HG03066 (cell line): Measurements from ENCODE around the gene BICD1.
A peak's percentile ranks its signal among the peaks of the same experiment; 100 is the strongest.

Experiments used
- ATAC-seq: cut with Tn5 transposase; IDR thresholded peaks from one replicate; pipeline ENCODE4 v1.9.1; 2021; ENCODE audit warnings: low read depth; ENCODE audit not compliant: unreplicated experiment

Gene BICD1

GRCh38 chr12:32139064-32139421 is 32.4 kb downstream of the BICD1 start:
- peak; percentile 81 for ATAC-seq

- no peak for ATAC-seq
Measured at GRCh38 chr12:32140877-32141276, 34.2 kb downstream of the BICD1 start.

DNA sequence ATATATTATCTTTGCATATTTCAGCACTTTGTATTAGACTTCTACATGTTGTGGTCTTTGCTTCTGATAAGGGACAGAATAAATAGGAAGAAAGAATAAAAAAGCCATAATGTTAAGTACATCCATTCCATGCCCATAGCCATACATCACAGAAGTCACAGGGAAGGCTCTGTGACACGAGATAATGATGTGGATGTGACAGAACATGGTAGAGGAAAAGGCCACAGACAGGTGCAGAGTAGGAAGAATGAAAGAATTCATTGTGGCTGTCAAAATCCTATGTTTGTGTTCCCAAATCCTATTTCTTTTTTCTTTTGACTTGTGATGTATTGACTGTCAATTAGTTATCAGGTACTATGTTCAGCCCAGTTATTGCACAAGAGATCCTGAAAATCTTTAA is 38.4 kb downstream of the BICD1 start:
- ATAC-seq: no peak

DNA sequence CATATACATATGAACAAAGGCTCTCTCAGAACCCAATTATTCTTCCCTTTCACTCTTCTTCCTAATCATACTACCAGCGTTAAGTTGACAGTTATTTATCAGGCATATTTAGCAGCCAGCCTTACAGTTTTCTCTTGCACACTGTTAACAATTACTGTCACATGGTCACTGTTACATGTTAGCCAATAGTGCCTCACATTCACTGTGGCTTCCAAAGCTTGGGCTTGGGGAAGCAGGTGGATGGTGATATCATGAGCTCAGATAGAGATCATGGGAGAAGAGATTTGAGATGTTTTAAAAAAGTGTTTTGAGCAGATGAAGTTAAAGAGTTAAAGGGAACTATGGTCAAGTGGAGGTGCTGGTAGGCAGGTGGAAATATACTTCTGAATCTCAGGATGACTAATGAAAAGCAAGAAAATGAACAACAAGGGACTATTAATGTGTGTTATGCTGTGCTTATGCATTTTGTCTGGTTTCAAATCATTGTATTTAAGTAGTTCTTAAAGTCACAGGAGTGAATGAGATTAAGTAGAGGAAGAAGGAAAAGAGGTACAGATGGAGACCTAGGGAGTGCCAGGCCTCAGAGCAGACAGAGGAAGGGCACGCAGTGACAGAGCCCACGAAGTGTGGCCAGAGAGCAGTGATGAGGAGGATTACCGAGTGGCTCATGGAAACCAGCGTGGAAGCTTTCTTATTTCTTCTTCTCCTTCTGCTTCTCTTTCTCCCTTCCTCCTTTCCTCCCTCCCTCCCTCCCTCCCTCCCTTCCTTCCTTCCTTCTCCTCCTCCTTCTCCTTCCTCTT is 39.6 kb downstream of the BICD1 start:
- ATAC-seq: peak; percentile 60

DNA sequence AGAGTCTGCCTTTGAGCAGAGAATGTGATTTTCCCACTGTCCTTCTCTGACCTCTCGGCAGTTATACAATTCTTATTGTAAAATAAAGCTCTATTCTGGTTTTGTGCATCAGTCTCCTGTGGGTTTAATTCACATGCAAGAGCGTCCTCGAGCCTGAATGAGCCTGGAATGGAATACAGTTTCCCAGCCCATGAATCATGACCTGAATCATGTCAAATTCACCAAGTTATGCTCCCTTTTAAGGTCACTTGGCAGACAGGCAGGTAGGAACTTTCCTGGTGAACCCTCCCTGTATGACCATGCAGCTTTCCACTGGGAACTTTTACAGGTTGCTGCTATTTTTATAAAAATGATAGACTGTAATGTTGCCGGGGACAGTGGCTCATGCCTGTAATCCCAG is 41.7 kb downstream of the BICD1 start:
- ATAC-seq: no peak

GRCh38 chr12:32149489-32149888 is 42.8 kb downstream of the BICD1 start:
- ATAC-seq: no peak

- no peak for ATAC-seq
Measured at GRCh38 chr12:32151086-32151485, 44.4 kb downstream of the BICD1 start.

DNA sequence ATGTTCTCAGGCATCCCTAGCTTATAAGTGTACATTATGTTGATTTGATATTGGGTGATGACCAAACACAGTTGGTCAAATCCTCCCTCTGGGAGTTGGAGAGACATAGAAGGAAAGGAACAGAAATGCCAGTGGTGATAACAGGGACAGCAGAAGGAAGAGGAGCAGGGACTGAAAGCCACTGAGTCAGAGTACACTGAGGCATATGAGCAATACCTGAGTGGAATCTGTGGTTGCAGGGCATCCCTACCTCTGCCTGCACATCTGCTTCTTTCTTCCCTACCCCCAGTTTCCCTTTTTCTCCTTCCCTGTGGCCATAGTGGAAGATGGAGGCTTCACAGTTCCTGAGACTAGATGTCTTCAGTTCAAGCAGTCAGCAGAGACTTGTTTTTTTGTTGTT is 44.9 kb downstream of the BICD1 start:
- no peak for ATAC-seq

GRCh38 chr12:32155041-32155440 is 48.4 kb downstream of the BICD1 start:
- ATAC-seq: no peak

DNA sequence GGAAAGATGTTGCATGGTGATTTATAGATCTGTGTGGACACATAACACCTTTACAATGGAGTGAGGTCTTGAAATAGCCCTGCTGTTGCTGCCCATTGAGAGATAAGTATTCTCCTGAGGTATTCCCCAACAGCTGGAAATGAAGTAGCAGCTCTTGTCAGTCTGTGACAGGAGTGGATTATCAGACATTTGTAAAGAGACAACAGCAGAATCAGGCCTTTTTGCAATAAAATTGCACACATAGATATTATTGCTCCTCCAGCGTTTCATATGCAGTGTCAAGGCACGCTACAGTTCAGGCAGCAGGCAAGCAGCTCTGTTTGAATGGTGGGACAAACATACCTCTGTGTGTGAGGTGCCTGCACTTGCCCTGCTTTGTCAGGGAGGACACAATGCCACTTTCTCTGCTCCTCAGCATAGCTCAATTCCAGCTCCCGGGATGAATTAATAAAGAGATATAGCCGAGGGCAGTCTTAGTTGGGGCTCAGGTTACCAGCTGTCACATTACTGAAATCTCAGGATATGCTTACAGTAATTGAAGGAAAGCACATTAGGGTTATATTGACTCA is 49.4 kb downstream of the BICD1 start:
- ATAC-seq: no peak

DNA sequence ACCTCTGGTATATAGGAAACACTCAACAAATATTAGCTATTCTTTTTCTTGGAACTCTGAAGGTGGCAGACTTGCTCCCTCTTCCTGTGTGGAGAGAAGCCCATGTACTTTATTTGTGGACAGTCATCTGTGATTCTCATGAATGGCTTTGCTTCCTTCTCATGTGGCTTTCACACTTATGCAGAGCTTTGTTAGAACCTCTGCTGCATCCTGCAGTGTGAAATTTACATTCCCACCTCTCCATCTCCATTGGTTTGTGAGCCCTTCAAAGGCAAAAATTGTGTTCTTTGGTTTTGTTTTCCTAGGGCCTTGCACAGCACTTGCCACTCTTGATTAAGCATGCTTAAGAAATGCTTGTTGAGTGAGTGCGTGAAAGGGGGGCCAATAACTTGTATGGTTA is 51.9 kb downstream of the BICD1 start:
- no peak for ATAC-seq

DNA sequence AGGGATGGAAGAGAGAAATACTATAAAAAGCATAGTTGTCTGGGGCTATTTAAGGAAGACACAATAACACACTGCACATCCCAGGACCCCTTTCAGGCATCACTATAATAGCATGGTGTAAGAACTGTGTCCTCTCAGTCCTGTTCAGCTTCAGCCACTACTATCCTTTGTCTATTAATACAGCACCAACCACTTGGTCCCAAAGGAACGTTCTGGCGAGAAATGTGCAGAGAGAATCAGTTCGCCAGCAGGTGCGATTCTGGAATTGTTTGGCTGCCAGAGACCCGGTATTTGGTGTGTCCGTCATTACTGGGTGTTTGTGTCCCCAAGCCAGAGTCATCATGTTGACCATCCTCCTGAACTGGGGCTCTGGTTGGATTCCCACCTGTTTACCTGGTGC is 52.7 kb downstream of the BICD1 start:
- no peak for ATAC-seq

- no peak for ATAC-seq
Measured at GRCh38 chr12:32159925-32160324, 53.3 kb downstream of the BICD1 start.

GRCh38 chr12:32161058-32161457 is 54.4 kb downstream of the BICD1 start:
- no peak for ATAC-seq

- ATAC-seq: no peak
Measured at GRCh38 chr12:32163596-32163995, 56.9 kb downstream of the BICD1 start.

DNA sequence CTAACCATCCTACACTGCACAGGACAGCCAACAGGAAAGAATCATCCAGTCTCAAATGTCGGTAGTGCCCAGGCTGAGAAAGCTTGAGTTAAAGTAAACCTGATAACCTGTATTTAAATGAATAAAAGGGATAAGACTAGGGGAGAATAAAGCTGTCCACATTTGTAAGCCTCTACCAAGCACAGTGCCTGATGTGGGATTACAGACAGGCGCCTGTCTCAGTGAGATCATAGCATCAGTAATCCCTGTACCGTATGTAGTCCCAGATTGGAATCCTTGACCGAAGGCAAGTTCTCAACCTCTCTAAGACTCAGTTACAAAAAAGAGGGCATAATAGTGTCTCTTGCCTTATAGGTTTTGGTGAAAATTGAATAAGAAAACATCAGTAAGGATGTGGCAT is 59.9 kb downstream of the BICD1 start:
- no peak for ATAC-seq

- ATAC-seq: no peak
Measured at GRCh38 chr12:32170437-32170998, 63.9 kb downstream of the BICD1 start.

DNA sequence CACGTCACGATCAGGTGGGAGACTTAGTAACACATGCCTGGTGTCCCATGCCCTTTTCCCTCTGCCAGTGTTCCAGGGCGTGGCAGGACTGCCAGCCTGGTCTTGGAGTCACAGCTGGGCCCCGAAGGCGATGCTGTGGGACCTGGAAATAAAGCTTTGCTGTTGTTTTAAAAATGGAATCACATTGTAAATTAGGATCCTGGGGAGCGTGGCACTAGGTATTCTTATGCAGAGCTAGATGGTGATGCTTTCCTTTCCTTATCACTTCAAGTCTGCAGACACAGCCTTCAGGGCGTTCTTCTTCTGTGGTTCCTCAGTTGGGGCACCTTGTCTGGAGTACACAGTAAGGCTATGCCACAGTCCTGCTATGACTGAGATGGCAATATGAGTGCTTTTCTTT is 64.6 kb downstream of the BICD1 start:
- no peak for ATAC-seq

DNA sequence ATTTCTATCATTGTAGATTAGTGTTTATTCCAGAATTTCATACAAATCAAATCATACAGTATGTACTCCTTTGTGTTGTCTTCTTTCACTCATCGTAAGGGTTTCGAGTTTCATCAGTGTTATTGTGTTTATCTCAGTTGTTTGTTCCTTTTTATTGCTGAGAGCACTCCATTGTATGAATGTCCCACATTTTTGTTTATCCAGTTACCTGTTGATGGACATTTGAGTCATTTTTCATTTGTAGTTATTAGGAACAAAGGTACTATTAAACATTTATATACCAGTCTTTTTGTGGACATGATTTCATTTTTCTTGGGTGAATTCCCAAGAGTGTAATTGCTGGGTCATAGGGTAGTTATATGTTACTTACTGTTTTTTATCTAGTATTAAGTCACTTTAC is 70.0 kb downstream of the BICD1 start:
- no peak for ATAC-seq

DNA sequence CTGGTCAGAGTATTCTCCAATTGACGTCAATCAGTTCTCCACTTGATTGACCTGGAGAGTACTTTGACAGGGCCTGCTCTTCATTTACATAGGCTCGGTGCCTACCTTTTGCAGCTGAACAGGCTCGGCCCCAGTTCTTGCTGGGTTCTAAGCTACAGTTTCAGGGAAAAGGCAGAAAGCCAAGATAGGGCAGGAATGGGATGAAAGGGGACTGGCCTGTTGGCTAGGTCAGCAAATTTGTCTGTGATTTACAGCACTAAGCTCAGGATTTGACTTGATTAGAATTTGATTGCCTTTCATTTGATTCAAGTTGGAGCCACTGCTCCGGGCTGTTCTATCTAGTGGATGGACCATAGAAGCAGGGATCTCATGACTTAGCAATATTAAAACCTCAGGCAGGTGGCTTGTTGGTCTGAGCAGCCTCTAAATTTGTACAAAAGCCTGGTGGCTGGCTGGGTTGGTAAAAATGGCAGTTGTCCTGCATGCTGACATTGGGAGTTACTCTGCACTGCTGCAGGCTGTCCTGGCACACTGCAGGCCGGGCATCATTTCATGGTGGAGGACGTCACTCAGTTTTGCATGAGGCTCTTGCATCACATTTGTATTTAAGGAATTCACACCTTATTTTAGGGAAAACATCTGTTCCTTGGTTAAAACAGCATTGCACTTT is 71.8 kb downstream of the BICD1 start:
- no peak for ATAC-seq

- no peak for ATAC-seq
Measured at GRCh38 chr12:32179011-32179395, 72.4 kb downstream of the BICD1 start.
